ENCODE data around the gene MRPL43.

MRPL43 gene

DNA sequence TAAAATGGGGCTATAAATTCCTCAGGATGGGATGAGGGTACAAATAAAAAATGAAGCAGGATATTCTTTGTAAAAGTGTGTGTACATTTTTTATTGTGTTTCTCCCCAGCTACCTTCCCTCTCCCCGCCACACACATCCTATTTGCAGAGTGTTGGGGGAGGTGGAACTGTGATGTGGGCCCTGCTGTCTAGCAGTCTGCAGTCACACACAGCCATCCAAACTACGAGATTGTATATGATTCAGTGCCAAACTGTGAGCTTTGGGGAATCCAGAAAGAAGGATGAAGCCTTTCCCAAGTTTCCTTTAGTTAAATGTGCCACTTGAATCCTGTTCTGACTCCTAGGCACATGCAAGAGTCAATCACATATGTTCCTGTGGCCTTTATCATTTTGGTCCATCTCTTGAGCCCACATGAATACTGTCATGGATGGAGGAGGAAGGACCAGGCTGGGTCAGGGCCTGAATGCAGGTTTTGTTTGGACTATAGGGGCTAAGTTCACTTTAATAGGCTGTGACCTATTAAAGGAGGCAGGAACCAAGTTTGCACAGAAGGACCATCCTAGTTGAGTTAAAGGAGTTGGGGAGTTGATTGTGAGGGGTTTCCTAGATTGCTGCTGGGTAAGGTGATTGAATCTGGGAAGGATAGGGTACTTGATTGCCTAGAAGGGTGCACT is 19.1 kb downstream of the MRPL43 start:
- DNase-seq (ENCODE audit: low spot score) = no peak

DNA sequence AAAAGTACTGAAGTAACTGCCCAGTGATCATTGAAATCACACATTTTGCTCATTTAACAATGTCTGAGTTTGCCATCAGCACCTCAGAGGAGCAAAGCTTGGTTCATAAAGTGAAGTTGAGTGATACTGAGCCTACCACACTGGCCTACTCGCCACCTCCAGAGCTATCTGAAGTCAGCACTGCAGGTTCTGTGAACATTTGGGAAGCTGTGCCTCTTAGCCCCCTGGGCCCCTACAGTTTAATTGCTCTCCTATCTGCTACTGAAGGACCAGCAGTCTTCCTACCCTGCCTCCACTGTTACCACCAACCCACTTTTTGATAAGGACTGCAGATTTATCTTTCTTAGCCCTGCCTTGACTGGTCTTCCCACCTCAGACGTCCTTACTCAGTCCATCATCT is 20.0 kb downstream of the MRPL43 start:
- DNase-seq (ENCODE audit: low spot score) = no peak

DNA sequence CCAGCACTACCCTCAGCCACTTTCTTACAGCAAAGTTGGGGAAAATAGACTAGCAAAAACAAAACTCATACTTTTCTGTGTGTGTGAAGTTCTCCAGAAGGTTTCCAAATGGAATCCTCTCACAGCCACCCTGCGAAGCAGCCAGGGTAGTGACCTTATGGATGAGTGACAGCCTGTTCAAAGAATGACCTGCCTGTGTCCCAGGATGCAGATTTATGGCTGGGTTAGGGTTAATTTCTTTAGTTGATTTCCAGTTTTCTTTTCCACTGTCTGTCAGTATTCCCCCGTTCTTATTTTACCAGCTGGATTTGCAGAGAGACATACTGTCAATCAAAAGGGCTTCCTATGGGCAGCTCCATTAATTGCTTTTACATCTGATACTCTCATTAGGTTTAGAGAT is 20.4 kb downstream of the MRPL43 start:
- DNase-seq (ENCODE audit: low spot score) = no peak

DNA sequence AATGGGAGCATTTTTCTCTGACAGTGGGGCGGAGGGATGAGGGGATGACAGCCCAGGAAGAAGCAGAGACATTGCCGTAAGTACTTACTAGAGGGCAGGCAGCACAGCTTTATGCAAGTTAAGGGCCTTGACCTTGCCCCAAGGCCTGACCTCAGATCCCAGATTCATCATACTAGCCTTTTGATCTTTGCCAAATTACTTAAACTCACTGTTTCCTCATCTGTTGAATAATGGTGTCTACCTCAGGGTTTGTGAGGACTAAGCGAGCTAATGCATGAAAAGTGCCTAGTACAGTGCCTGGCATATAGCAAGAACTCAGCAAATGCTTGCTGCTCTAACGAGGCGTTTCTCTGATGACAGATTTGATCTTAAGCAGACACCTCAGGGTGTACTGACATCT is 21.5 kb downstream of the MRPL43 start:
- DNase-seq (ENCODE audit: low spot score) = no peak

DNA sequence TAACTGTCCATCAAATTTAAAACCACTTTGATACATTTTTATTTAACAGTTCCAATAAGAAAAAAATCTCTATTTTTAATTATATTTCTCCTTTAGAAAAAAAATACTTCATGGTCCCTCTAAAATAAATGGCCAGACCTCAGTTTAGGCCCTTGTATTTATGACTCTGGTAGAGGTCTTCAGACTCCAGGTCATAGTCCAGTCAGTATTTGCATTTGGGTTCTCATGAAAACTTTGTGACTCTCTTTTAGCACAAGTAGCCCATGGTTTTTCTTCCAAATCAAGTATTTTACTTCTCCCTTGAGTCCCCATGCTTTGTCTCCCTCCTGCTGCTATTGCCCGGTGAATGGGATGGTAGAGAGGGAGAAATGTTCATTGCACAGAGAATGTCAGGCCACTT is 23.5 kb downstream of the MRPL43 start:
- no peak for DNase-seq (ENCODE audit: low spot score)

DNA sequence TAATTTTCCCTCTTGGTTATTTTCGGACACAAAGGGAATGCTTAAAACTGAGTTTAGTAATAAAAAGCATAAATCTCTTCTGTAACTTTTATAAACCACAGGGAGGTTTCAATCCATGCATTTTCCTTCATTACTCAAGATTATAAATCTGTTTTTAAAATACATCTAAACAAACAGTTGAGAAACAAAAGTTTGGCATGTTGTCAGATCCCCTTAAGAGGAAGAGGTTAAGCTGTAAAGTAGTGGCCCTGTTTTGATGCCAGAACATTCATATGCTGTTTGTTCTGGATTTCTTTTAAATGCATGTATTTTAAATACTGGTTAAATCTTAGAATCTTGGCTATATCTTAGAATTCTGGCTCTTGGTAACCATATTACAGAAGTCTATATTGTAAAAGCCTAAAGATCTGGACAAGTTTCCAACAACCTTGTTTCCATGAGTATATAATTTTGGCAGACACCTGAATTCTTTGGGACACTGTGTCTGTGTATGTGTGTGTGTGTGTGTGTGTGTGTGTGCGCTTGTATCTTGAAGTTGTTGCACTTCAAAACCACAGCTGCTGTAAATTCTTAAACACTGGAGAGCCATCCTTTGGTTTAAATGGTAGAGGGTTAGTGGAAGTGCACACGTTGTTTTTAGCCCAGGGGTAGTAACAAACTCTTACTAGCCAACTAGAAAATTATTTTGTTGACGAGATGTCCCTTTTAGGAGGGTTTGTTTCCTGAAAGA is 24.8 kb downstream of the MRPL43 start:
- DNase-seq (ENCODE audit: low spot score) = no peak

DNA sequence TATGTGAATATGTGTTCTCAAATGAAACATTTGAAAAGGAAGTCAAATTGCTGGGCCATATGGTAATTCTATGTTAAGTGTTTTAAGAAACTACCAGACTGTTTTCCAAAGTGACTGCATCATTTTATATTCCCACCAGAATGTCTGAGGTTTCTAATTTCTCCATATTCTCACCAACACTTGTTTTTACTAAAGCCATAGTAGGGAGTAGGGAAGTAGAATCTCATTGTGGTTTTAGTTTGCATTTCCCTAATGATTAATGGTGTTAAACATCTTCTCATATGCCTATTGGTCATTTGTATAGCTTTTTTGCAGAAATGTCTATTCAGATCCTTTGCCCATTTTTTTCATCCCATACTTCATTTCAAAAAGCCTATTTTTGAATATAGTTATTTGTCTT is 27.0 kb downstream of the MRPL43 start:
- no peak for DNase-seq (ENCODE audit: low spot score)

DNA sequence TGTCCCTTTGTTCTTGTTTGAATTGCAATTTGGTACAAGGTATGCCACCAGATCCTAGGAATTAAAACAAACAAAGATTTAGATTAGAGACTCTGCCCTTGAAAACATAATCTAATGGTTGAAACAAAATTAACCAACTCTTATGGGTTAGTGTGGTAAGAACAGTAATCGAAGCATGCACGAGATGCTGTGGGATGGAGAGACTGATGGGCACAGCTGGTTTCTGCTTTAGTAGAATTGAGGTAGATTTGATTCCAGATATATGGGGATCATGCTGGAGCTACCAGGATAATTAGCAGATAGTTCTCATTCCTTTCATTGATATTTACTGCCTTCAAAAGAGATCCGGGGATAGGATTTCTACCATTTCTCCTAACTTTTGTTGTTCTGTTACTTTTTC is 38.4 kb downstream of the MRPL43 start:
- DNase-seq (ENCODE audit: low spot score) = no peak

DNA sequence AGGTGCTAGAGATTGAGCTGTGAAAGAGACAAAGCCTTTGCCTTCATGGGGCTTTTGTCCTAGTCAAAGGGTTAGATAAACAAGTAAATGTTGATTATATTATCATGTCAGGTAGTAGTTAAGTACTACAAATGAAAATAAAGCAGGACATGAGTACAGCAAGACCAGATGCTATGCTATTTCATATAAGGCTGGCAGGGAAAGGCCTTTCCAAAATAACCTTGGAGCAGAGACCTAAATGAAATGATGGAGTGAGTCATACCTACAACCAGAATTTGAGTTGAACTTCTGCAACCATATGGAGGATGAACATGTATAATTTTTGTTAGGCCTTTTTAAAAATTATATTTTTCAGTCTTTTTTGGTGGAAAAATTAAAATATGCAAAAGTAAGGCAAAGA is 41.5 kb downstream of the MRPL43 start:
- no peak for DNase-seq (ENCODE audit: low spot score)

DNA sequence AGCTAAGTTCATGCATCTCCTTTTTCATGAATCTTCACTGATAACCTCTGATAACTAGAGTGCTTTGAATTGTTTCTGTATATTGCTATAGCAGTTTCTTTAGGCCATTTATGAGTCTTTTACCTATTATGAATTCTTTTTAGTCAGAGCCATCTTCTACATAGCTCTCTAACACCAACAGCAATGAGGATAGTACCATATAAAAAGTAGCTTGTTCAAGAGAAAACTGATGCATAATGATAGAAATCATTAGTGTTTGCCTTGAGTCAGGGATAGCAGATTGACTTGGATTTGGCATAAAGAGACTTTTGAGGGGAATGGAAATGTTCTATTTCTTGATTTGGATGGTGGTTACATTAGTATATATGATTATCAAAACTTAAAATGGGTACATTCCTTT is 43.8 kb downstream of the MRPL43 start:
- DNase-seq (ENCODE audit: low spot score) = no peak

DNA sequence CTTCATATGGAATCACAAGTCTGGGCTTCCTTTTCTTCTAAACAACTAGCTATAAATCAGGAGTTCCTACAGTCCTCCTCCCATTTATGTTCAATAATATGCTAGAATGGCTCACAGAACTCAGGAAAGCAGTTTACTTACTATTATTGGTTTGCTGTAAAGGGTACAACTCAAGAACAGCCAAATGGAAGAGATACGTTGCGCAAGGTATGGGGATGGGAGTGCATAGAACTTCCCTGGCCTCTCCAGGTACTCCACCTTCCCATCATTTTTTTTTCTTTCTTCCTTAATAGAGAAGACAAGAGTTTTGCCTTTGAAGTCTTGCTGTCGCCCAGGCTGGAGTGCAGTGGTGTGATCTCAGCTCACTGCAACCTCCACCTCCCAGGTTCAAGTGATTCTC is 45.1 kb downstream of the MRPL43 start:
- no peak for DNase-seq (ENCODE audit: low spot score)

DNA sequence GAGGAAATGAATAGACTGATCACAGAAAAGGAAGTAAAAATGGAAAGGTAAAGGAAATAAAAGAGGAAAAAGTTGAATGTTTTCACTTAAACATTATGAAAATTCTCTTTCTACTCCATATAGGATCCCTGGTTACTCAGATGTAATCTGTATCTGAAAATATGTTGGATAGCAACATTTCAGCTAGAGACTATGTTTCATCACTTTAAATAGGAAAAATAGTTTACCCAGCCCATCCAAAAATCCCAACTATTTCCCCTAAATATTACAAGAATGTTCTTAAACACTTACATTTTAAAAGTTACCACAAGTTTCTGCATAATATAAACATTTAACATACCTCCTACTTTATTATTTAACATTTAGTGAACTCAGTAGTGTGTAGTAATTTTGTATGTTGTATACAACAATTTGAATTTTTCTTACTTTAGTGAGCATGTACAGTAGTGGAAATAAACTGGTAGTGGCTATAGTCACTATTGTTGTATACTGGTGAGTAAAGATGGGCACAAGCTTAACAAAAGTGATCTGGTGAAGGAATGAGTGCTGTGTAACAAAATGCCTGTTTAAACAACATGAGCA is 47.4 kb downstream of the MRPL43 start:
- DNase-seq (ENCODE audit: low spot score) = no peak

Small RNAs within 50 kb of the gene (small RNA-seq; reads per million reads assigned to genes)
- gene MIR608 = 0 reads per million in 2 experiments

Measured in SK-N-DZ (cell line).